ENCODE results near the gene ATP11A. TPM values are rescaled to one million over a fixed set of nuclear protein-coding genes. Genes with fewer than 3 reads are reported as not detected.

Gene ATP11A
- total and polyA plus RNA-seq, 10 of the 15 experiments (the other 5 are each of a cell fraction or from before 2014, with no cell fraction given): 1.4 to 69.6 (median 14.4) TPM

DNA sequence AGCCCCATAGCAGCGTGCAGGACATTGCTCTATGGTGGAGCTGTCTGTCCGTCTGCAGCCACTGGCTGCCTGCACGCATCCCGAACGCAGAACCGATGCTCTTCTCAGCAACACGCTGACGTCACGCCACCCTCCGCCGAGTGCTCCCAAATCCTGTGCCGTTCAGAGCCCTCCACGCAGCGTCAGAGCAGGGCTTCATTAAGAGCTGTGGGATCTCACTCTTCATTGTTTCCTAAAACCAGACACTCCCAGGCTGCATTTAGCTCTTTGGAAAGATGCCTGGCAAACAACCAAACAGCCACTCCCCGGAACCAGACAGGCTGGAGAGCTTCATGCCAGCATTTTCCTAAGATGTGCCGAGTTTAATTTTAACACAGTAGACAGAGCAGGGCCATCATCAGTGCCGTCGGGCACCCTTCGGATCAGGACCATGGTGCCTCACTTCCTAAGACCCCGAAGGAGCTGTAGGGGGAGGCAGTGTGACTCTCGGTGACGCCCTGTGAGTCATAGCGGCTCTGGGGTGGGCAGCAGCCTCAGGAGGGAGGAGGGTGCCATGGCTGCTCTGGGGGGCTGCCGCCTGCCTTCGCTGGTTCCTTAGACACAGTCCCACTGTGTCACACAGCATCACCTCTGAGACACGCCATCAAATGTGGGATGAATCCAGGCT, 147.7 kb downstream of the ATP11A start:
- CTCF ChIA-PET: no interaction called here
- intact Hi-C loops (cut with micrococcal nuclease; ENCODE audit: unreplicated experiment) (no loop called here), in situ Hi-C loops (cut with MboI) (no loop called here)
- H3K79me2 ChIP-seq (ENCODE audit: control insufficient read depth, insufficient read depth, low read length): no peaks in the 10 kb centered on the region
- H3K4me2 ChIP-seq (ENCODE audit: control insufficient read depth, insufficient read depth): no peak overlapping the region
- 98% methylated on average over 26 of the region's 26 CpGs for WGBS (ENCODE audit: insufficient coverage, insufficient replicate concordance, low lambda C conversion rate, missing lambda C conversion rate)
- no TSS peak for BruUV-seq (replicated peaks)
- no peak overlapping the region for H3K4me3 ChIP-seq
- RAD21 ChIA-PET (ENCODE audit: unreplicated experiment): no interaction called here
- H2AFZ ChIP-seq (ENCODE audit: control insufficient read depth, low read depth, low read length): no peak overlapping the region
- SMC1A ChIA-PET (ENCODE audit: uncharacterized antibody, unreplicated experiment): no interaction called here
- no peak for FAIRE-seq
- H3K9me3 ChIP-seq (replicated peaks; ENCODE audit: control insufficient read depth, insufficient read depth, low read length): no peaks in the 10 kb centered on the region
- ATAC-seq: no peak
- H3K36me3 ChIP-seq (ENCODE audit: control insufficient read depth in 2 of 2, insufficient read depth in 2 of 2, low read length in 1 of 2): peaks cover 7 to 15% of the 10 kb centered on the region in 2 experiments
- H3K9ac ChIP-seq (ENCODE audit: control insufficient read depth, insufficient read depth, low read length): no peak overlapping the region
- no peak overlapping the region for H3K27ac ChIP-seq (ENCODE audit: control insufficient read depth, insufficient read depth)
- H3K27me3 ChIP-seq (replicated peaks in 1 of 2; ENCODE audit: control insufficient read depth in 2 of 2, insufficient read depth in 2 of 2, low read length in 1 of 2): no peaks in the 10 kb centered on the region
- H4K20me1 ChIP-seq (ENCODE audit: control insufficient read depth, insufficient read depth): no peaks in the 10 kb centered on the region
- TF ChIP-seq TCF12 (IDR thresholded peaks at IDR 0.05; ENCODE audit: low read depth, low read length) (no peak), SREBF1 (IDR thresholded peaks at IDR 0.05; ENCODE audit: low read length) (no peak), IKZF1 (conservative IDR thresholded peaks at IDR 0.05) (no peak), DPF2 (IDR thresholded peaks at IDR 0.05) (no peak), MEF2A (IDR thresholded peaks at IDR 0.05; ENCODE audit: insufficient read depth, low read depth, low read length) (no peak), SMC3 (IDR thresholded peaks at IDR 0.05; ENCODE audit: borderline replicate concordance, low read length) (no peak), E2F8 (IDR thresholded peaks at IDR 0.05; ENCODE audit: low read depth, partially characterized antibody) (no peak), BCL3 (IDR thresholded peaks at IDR 0.05; ENCODE audit: borderline replicate concordance, insufficient read depth, low read depth, low read length, poor library complexity, severe bottlenecking) (no peak), CBX5 (IDR thresholded peaks at IDR 0.05; ENCODE audit: low read depth) (no peak), ZBED1 (IDR thresholded peaks at IDR 0.05; ENCODE audit: borderline replicate concordance) (no peak), ASH2L (IDR thresholded peaks at IDR 0.05; ENCODE audit: borderline replicate concordance, low read depth) (no peak), JUNB (IDR thresholded peaks at IDR 0.05) (no peak), FOXM1 (IDR thresholded peaks at IDR 0.05; ENCODE audit: low read depth, low read length) (no peak), RB1 (IDR thresholded peaks at IDR 0.05; ENCODE audit: borderline replicate concordance) (no peak), NFYA (IDR thresholded peaks at IDR 0.05; ENCODE audit: borderline replicate concordance, low read depth, low read length) (no peak), E4F1 (IDR thresholded peaks at IDR 0.05; ENCODE audit: borderline replicate concordance, partially characterized antibody) (no peak), ZSCAN29 (IDR thresholded peaks at IDR 0.05) (no peak)
- H3K4me1 ChIP-seq (ENCODE audit: control insufficient read depth, insufficient read depth, low read length): no peaks in the 10 kb centered on the region
- DNase-seq (ENCODE audit: low read depth, low spot score): no peak
- POLR2A ChIA-PET: no interaction called here

Measured in GM12878 (cell line).